D721Med (cell line): Measurements from ENCODE around the gene KLF13.

ENCODE experiments used
- DNase-seq: peaks from one replicate; pipeline ENCODE4 v3.0.0; 2011; ENCODE audit warnings: low spot score; ENCODE audit not compliant: insufficient read length
- FAIRE-seq: peaks from 2 replicates; lab custom pipeline; 2011; peaks lifted over from hg19 to GRCh38; lab: Jason Lieb, UNC
- TF ChIP-seq, protein P1 (sequence below): IDR thresholded peaks from 2 replicates; pipeline ENCODE4 v1.5.1; 2012; ENCODE audit warnings: mild to moderate bottlenecking, control low read depth; ENCODE audit not compliant: insufficient read depth; ENCODE audit errors: missing control alignments

The KLF13 gene

DNA sequence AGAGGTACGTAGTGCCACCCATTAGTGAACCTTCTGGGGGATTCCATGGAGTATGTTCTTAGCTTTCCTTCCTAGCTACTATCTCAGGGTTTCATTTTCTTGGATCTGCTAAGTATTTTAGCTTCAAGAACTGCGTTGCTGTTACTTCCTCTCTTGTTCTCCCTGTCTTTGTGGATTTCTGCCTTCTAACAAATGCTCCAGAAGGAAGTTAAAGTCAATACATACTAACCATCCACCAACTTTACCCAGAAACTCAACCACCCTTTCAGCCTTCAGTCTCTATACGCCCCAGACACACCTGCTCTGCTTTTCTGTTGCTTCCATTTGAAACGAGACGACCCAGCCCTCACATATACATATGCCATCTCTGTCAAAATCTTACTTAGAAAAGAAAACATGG, 2.4 kb upstream of the KLF13 start:
- FAIRE-seq (no peak), DNase-seq (no peak)
- TF ChIP-seq, protein P1, sequence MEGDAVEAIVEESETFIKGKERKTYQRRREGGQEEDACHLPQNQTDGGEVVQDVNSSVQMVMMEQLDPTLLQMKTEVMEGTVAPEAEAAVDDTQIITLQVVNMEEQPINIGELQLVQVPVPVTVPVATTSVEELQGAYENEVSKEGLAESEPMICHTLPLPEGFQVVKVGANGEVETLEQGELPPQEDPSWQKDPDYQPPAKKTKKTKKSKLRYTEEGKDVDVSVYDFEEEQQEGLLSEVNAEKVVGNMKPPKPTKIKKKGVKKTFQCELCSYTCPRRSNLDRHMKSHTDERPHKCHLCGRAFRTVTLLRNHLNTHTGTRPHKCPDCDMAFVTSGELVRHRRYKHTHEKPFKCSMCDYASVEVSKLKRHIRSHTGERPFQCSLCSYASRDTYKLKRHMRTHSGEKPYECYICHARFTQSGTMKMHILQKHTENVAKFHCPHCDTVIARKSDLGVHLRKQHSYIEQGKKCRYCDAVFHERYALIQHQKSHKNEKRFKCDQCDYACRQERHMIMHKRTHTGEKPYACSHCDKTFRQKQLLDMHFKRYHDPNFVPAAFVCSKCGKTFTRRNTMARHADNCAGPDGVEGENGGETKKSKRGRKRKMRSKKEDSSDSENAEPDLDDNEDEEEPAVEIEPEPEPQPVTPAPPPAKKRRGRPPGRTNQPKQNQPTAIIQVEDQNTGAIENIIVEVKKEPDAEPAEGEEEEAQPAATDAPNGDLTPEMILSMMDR: no peak

GRCh38 chr15:31324806-31325594, 1.6 kb upstream of the KLF13 start:
- DNase-seq (no peak), FAIRE-seq (no peak)
- TF ChIP-seq, protein P1: no peak

DNA sequence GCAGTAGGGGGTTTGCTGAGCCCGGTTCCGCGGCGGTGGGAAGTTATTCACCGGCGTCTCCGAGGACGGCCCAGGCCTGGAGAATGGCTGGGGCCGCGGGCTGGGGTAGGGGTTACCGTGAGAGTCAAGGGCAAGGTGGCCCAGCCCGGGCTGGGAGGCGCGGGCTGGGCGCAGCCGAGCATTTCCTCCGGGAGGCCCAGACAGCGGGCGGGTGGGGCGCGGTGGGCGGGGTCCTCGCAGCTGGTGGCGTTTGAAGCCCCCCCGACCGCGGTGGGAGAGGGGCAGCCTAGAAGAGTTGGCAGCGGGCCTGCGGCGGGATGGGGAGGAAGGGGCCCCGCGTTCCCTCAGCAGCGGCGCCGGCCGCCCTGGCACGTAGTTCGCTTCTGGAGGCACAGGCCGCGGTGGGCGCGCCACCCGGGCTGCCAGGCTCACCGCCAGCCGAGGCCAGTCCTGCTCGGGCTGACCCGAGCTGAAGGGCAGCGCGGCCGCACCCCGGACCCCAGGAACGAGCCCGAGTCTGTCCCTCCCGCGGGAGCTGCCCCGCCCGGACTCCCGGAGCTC, 960 bp upstream of the KLF13 start:
- TF ChIP-seq, protein P1: no peak
- no peak for DNase-seq
- FAIRE-seq: no peak

DNA sequence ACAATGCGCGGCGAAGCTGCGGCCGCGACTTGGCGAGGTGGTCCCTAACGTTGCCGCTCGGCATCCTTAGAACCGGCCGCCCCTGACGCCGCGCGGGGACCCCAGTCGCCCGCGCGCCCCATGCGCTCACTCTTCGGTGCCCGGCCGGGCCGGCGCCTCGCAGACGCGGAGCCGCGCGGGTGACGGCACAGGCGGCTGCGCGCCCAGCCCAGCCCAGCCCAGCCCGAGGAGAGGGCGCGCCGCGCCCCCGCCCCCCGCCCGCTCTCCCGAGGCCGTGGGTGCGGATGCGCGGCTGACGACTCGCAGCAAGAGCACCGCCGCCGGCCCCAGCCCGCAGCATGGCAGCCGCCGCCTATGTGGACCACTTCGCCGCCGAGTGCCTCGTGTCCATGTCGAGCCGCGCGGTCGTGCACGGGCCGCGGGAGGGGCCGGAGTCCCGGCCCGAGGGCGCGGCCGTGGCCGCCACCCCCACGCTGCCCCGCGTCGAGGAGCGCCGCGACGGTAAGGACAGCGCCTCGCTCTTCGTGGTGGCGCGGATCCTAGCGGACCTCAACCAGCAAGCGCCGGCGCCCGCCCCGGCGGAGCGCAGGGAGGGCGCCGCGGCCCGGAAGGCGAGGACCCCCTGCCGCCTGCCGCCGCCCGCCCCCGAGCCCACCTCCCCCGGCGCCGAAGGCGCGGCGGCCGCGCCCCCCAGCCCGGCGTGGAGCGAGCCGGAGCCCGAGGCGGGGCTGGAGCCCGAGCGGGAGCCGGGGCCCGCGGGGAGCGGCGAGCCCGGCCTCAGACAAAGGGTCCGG, 437 bp downstream of the KLF13 start:
- DNase-seq (no peak), FAIRE-seq (no peak)
- TF ChIP-seq, protein P1: no peak

GRCh38 chr15:31327669-31328427, 1.2 kb downstream of the KLF13 start:
- FAIRE-seq (no peak), DNase-seq (no peak)
- TF ChIP-seq, protein P1: no peak

DNA sequence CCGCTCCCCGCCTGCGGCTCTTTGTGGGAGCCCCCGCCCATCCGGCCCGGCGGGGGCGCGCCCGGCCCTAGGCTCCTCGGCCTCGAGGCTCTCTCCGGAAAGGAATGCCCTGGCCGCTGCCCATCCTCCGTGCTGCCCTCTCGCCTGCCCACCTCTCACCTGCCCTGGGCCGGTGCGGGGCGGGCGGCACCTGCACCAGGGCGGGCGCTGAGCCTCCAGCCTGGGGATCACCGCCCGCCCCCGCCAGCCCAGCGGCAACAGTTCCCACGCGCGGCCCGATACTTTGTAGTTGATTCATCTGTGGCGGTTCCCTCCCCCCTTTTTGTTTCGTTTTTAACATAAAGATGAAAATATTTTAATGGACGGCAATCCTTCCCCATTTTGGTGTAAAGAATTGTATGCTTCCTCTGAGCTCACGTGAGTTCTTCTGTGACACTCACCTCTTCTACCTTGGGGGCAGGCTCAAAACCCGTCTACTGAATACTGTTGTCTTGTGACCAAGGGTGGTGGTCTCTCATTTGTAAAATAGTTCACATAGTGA, 1.9 kb downstream of the KLF13 start:
- FAIRE-seq: no peak
- TF ChIP-seq, protein P1: no peak
- no peak for DNase-seq
